HCT116 (cell line): ENCODE data around the gene PLXNB3. TPM values are rescaled to one million over a fixed set of nuclear protein-coding genes. Genes with fewer than 3 reads are reported as not detected.

Source experiments
- ATAC-seq: fragments of 200-7000 bp; cut with Tn5 transposase; 2 replicates; pipeline ENCODE4 v1.9.1; 2020; ENCODE audit warnings: mild to moderate bottlenecking, moderate library complexity
- BruUV-seq: library from RNA; stranded (reverse); fragments of 400-500 nt; replicated peaks from 2 replicates; lab custom pipeline; 2021; lab: Mats Ljungman, UMichigan
- CTCF ChIA-PET: fragments of 300-600 bp; sonication (Branson Sonifier 250); formaldehyde crosslinking; loops from one replicate; lab custom pipeline; 2021; ENCODE audit warnings: antibody characterized with exemption; lab: Charles Lee
- POLR2A ChIA-PET: fragments of 300-600, 350-600 bp; sonication (Branson Sonifier 250); formaldehyde crosslinking; loops from one replicate; lab custom pipeline; 2021; ENCODE audit warnings: antibody characterized with exemption; lab: Charles Lee
- RAD21 ChIA-PET, 2 experiments: fragments of 300-600 bp; sonication (Branson Sonifier 250); formaldehyde crosslinking; loops; one replicate each; lab custom pipeline; 2023; ENCODE audit warnings: low total read pairs in 2 of 2; ENCODE audit not compliant: uncharacterized antibody in 2 of 2, unreplicated experiment in 2 of 2, low non-redundant PET in 1 of 2; lab: Charles Lee
- DNase-seq: peaks from one replicate; pipeline ENCODE4 v3.0.0-alpha.2; 2010; ENCODE audit warnings: low read depth, low spot score
- H2AFZ ChIP-seq: fragments of 200-600 bp; shearing (Covaris generic), sonication (generic); 2 replicates; pipeline ENCODE4 v1.6.1; 2017; ENCODE audit warnings: low read depth, mixed run types, mixed read lengths, antibody characterized with exemption, low read length; ENCODE audit not compliant: poor library complexity, severe bottlenecking
- H3K27ac ChIP-seq: 2 replicates; pipeline ENCODE4 v1.5.1; 2012; ENCODE audit warnings: low read depth, low read length
- H3K27me3 ChIP-seq: fragments of 200-600 bp; sonication (generic); 2 replicates; pipeline ENCODE4 v1.6.1; 2016; ENCODE audit warnings: mixed run types, low read length, mixed read lengths; ENCODE audit not compliant: insufficient read depth
- H3K36me3 ChIP-seq, 2 experiments: fragments of 200-500 bp in 1 of 2; fragments of 200-600 bp in 1 of 2; sonication (Bioruptor generic) in 1 of 2; sonication (generic) in 1 of 2; 2 replicates each; pipeline versions ENCODE4 v1.5.1 to v1.6.1; 2014 to 2016; ENCODE audit warnings: low read length in 2 of 2, inconsistent platforms in 1 of 2, mixed read lengths in 1 of 2, mixed run types in 1 of 2; ENCODE audit not compliant: insufficient read depth in 2 of 2, control insufficient read depth in 1 of 2
- H3K4me1 ChIP-seq, 2 experiments: fragments of 200-600 bp in 1 of 2; sonication (generic) in 1 of 2; 2 replicates each; pipeline versions ENCODE4 v1.5.1 to v1.6.1; 2012 to 2017; ENCODE audit warnings: low read length in 2 of 2, inconsistent platforms in 1 of 2, mild to moderate bottlenecking in 1 of 2, mixed read lengths in 1 of 2, mixed run types in 1 of 2, moderate library complexity in 1 of 2; ENCODE audit not compliant: insufficient read depth in 2 of 2, control insufficient read depth in 1 of 2
- H3K4me2 ChIP-seq: fragments of 200-600 bp; sonication (generic); 2 replicates; pipeline ENCODE4 v1.6.1; 2017; ENCODE audit warnings: mixed run types, low read length, mixed read lengths
- H3K4me3 ChIP-seq, 2 experiments: fragments of 200-600 bp in 1 of 2; sonication (generic) in 1 of 2; replicated peaks in 1 of 2; 2 replicates each; pipeline ENCODE4 v1.5.1; 2011 to 2016; ENCODE audit warnings: low read length in 2 of 2, control low read depth in 1 of 2, low read depth in 1 of 2, mild to moderate bottlenecking in 1 of 2, mixed read lengths in 1 of 2, mixed run types in 1 of 2
- H3K79me2 ChIP-seq: fragments of 200-600 bp; sonication (generic); 2 replicates; pipeline ENCODE4 v1.6.1; 2017; ENCODE audit warnings: mild to moderate bottlenecking, mixed run types, low read length, moderate library complexity, mixed read lengths; ENCODE audit not compliant: insufficient read depth
- H3K9ac ChIP-seq: fragments of 200-600 bp; sonication (generic); 2 replicates; pipeline ENCODE4 v1.6.1; 2016; ENCODE audit warnings: low read length, mixed read lengths
- H3K9me2 ChIP-seq: fragments of 200-600 bp; sonication (generic), shearing (Covaris generic); 2 replicates; pipeline ENCODE4 v1.6.1; 2017; ENCODE audit warnings: mixed run types, mild to moderate bottlenecking, moderate library complexity; ENCODE audit not compliant: insufficient read depth
- H3K9me3 ChIP-seq, 2 experiments: fragments of 200-500 bp in 1 of 2; fragments of 200-600 bp in 1 of 2; sonication (Bioruptor generic) in 1 of 2; sonication (generic) in 1 of 2; 2 replicates each; pipeline ENCODE4 v1.6.1; 2014 to 2017; ENCODE audit warnings: low read length in 2 of 2, mixed read lengths in 2 of 2, inconsistent platforms in 1 of 2, low read depth in 1 of 2, mild to moderate bottlenecking in 1 of 2, mixed run types in 1 of 2, moderate library complexity in 1 of 2; ENCODE audit not compliant: control insufficient read depth in 1 of 2, insufficient read depth in 1 of 2
- H4K20me1 ChIP-seq: fragments of 200-600 bp; sonication (generic), shearing (Covaris generic); 2 replicates; pipeline ENCODE4 v1.6.1; 2017; ENCODE audit warnings: mixed run types, mild to moderate bottlenecking, moderate library complexity; ENCODE audit not compliant: insufficient read depth
- ELF1 ChIP-seq: IDR thresholded peaks from 2 replicates; pipeline ENCODE4 v1.6.1; 2012; ENCODE audit warnings: low read depth, borderline replicate concordance
- EZH2phosphoT487 ChIP-seq: fragments of 200-600 bp; IDR thresholded peaks from 2 replicates; pipeline ENCODE4 v1.6.1; 2018; ENCODE audit warnings: antibody characterized with exemption, borderline replicate concordance
- FOSL1 ChIP-seq: IDR thresholded peaks from 2 replicates; pipeline ENCODE4 v1.6.1; 2012; ENCODE audit warnings: low read depth
- JUND ChIP-seq: IDR thresholded peaks from 2 replicates; pipeline ENCODE4 v1.6.1; 2012
- POLR2AphosphoS5 ChIP-seq: IDR thresholded peaks from 2 replicates; pipeline ENCODE4 v1.6.1; 2011; ENCODE audit warnings: mild to moderate bottlenecking, low read depth, low read length, moderate library complexity
- RAD21 ChIP-seq: IDR thresholded peaks from 2 replicates; pipeline ENCODE4 v1.6.1; 2012; ENCODE audit warnings: low read depth, mild to moderate bottlenecking
- SIN3A ChIP-seq: IDR thresholded peaks from 2 replicates; pipeline ENCODE4 v1.6.1; 2012; ENCODE audit warnings: low read depth
- SRF ChIP-seq: IDR thresholded peaks from 2 replicates; pipeline ENCODE4 v1.6.1; 2012; ENCODE audit warnings: low read depth
- ZFX ChIP-seq: fragments of 450-650 bp; IDR thresholded peaks from 2 replicates; pipeline ENCODE4 v1.6.1; 2017
- ZNF274 ChIP-seq: fragments of 200-500 bp; sonication (Bioruptor generic); IDR thresholded peaks from 2 replicates; pipeline ENCODE4 v1.6.1; 2014; ENCODE audit warnings: mild to moderate bottlenecking, low read depth, low read length, inconsistent platforms
- intact Hi-C: fragments of 100-400 bp; cut with micrococcal nuclease; formaldehyde crosslinking; loops from 2 replicates; pipeline ENCODE4 v1.10.0; 2022
- total RNA-seq: library from RNA; stranded (reverse); gene quantifications from one replicate; pipeline ENCODE4 v1.2.1, GENCODE V29; 2021; ENCODE audit not compliant: unreplicated experiment
- TF ChIP-seq, protein P1 (sequence below): IDR thresholded peaks from 2 replicates; pipeline ENCODE4 v1.6.1; 2012

PLXNB3 gene
- total RNA-seq, 1 experiment from 2014 or later, result 4.8 TPM

DNA sequence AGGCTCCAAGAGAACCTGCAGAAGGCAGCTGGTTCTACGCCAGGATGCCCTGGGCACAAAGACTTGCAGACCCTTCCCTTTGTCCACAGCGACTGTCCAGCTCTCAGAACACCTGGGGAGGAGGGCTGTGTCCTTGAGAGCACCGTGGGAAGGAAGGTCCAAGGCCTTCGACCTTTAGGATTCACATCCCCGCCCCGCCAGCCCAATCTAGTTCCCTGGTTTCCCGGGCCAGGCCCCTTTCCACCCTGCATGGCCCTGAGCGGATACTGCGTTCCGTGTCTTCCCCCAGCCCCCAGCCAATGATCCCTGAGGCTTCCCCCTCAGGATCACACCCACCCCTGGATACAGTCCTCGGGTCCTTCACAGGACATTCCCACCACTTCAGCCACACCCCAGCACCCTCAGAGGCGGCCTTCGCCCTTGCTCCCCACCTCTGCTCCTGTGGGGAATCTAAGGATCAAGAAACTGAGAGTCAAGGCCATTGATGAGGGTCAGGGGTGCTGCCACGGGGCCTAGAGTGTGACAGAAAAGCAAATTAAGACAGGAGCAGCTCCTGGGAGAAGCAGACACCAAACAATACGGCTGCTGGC lies 30.3 kb upstream of the PLXNB3 start:
- Histone ChIP-seq H4K20me1 (no peaks in the 10 kb centered on the region), H3K4me3 (no peak overlapping the region), H2AFZ (no peak overlapping the region), H3K9ac (no peak overlapping the region), H3K4me1 (peaks cover 0 to 9% of the 10 kb centered on the region in 2 experiments; a peak in 1 of 4 replicates), H3K79me2 (no peaks in the 10 kb centered on the region), H3K27me3 (no peaks in the 10 kb centered on the region), H3K4me2 (no peak overlapping the region), H3K9me2 (no peaks in the 10 kb centered on the region), H3K9me3 (no peaks in the 10 kb centered on the region), H3K27ac (no peak overlapping the region), H3K36me3 (no peaks in the 10 kb centered on the region)
- POLR2A ChIA-PET, result no interaction called here
- ATAC-seq (no peak), DNase-seq (no peak)
- intact Hi-C loops, result no loop called here
- TF ChIP-seq, protein P1, sequence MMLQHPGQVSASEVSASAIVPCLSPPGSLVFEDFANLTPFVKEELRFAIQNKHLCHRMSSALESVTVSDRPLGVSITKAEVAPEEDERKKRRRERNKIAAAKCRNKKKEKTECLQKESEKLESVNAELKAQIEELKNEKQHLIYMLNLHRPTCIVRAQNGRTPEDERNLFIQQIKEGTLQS, result no peak
- TF ChIP-seq RAD21, result no peak
- no peak for TF ChIP-seq ELF1
- TF ChIP-seq ZNF274, result no peak
- TF ChIP-seq FOSL1, result no peak
- no peak for TF ChIP-seq POLR2AphosphoS5
- TF ChIP-seq JUND, result no peak
- no peak for TF ChIP-seq ZFX
- no peak for TF ChIP-seq SRF
- no peak for TF ChIP-seq SIN3A
- RAD21 ChIA-PET, result no interaction called here
- BruUV-seq, result no TSS peak
- CTCF ChIA-PET, result no interaction called here

DNA sequence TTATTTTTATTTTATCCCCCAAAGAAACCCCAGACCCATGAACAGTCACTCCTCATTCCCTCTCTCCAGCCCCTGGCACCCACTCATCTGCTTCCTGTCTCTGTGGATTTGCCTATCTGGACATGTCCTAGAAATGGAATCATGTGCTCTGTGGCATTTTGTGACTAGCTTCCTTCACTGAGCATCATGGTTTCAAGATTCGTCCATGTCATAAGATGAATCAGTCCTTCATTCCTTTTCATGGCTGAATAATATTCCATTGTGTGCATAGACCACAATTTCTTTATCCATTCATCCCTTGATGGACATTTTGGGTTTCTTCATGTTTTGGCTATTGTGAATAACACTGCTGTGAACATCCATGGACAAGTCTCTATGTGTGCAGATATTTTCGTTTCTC lies 29.2 kb upstream of the PLXNB3 start:
- ChIA-PET CTCF (no interaction called here), RAD21 (no interaction called here), POLR2A (no interaction called here)
- intact Hi-C loops, result no loop called here
- ATAC-seq (no peak), DNase-seq (no peak)
- Histone ChIP-seq H3K4me3 (no peak overlapping the region), H3K36me3 (no peaks in the 10 kb centered on the region), H3K9me2 (no peaks in the 10 kb centered on the region), H3K4me1 (peaks cover 0 to 9% of the 10 kb centered on the region in 2 experiments; a peak in 1 of 4 replicates), H3K9ac (no peak overlapping the region), H3K4me2 (no peak overlapping the region; the same call in 1 of the 2 replicates), H3K79me2 (no peaks in the 10 kb centered on the region), H2AFZ (no peak overlapping the region), H3K27ac (no peak overlapping the region), H3K27me3 (no peaks in the 10 kb centered on the region), H4K20me1 (no peaks in the 10 kb centered on the region), H3K9me3 (no peaks in the 10 kb centered on the region)
- TF ChIP-seq EZH2phosphoT487, result no peak
- BruUV-seq, result no TSS peak
